IMR-90 (cell line): Measurements from ENCODE around the gene NIBAN1. TPM values are rescaled to one million over a fixed set of nuclear protein-coding genes. Genes with fewer than 3 reads are reported as not detected.

Experiments
- ATAC-seq: fragments of 200-7000 bp; cut with Tn5 transposase; 2 replicates; pipeline ENCODE4 v1.9.1; 2020; ENCODE audit warnings: low read depth, mild to moderate bottlenecking, moderate library complexity
- BruUV-seq: library from RNA; stranded (reverse); fragments of 400-500 nt; replicated peaks from 2 replicates; lab custom pipeline; 2021; lab: Mats Ljungman, UMichigan
- CTCF ChIA-PET: fragments of 300-600 bp; formaldehyde crosslinking; extraction: SDS; loops from one replicate; lab custom pipeline; 2021; ENCODE audit warnings: antibody characterized with exemption; lab: Yijun Ruan, JAX
- POLR2A ChIA-PET: fragments of 300-600 bp; sonication (Branson Sonifier 250); formaldehyde crosslinking; loops from one replicate; lab custom pipeline; 2022; ENCODE audit warnings: antibody characterized with exemption; ENCODE audit not compliant: unreplicated experiment; lab: Charles Lee
- DNase-seq: peaks from one replicate; pipeline ENCODE4 v3.0.0; 2013
- H2AFZ ChIP-seq: replicated peaks from 2 replicates; pipeline ENCODE3; 2013; ENCODE audit warnings: low read length, mild to moderate bottlenecking; ENCODE audit not compliant: poor library complexity
- H2AK5ac ChIP-seq: 2 replicates; pipeline ENCODE4 v1.6.1; 2013; ENCODE audit warnings: low read depth, low read length, inconsistent platforms
- H2AK9ac ChIP-seq: replicated peaks from 2 replicates; pipeline ENCODE3; 2013; ENCODE audit warnings: mild to moderate bottlenecking, low read depth, low read length, moderate library complexity; ENCODE audit not compliant: poor library complexity
- H2BK120ac ChIP-seq: 2 replicates; pipeline ENCODE4 v1.6.1; 2013; ENCODE audit warnings: low read depth, low read length, inconsistent platforms
- H2BK15ac ChIP-seq: 3 replicates; pipeline ENCODE4 v1.6.1; 2013; ENCODE audit warnings: low read depth, low read length, inconsistent platforms
- H2BK20ac ChIP-seq: 2 replicates; pipeline ENCODE4 v1.6.1; 2013; ENCODE audit warnings: low read depth, mild to moderate bottlenecking, inconsistent platforms, low read length, moderate library complexity
- H2BK5ac ChIP-seq: 2 replicates; pipeline ENCODE4 v1.6.1; 2013; ENCODE audit warnings: mild to moderate bottlenecking, low read depth, low read length, inconsistent platforms; ENCODE audit not compliant: poor library complexity, severe bottlenecking
- H3K14ac ChIP-seq: replicated peaks from 2 replicates; pipeline ENCODE4 v1.6.1; 2013; ENCODE audit warnings: low read depth, low read length, inconsistent platforms
- H3K18ac ChIP-seq: 2 replicates; pipeline ENCODE4 v1.6.1; 2013; ENCODE audit warnings: low read depth, low read length, control low read depth
- H3K23ac ChIP-seq: 2 replicates; pipeline ENCODE4 v1.6.1; 2013; ENCODE audit warnings: low read depth, low read length, inconsistent platforms
- H3K27ac ChIP-seq: 2 replicates; pipeline ENCODE4 v1.5.1; 2013; ENCODE audit warnings: mild to moderate bottlenecking, control low read depth, low read length; ENCODE audit not compliant: insufficient read depth
- H3K27me3 ChIP-seq: 2 replicates; pipeline ENCODE4 v1.6.1; 2013; ENCODE audit warnings: low read length; ENCODE audit not compliant: control insufficient read depth, insufficient read depth
- H3K36me3 ChIP-seq: 2 replicates; pipeline ENCODE4 v1.6.1; 2013; ENCODE audit warnings: low read length, mixed read lengths; ENCODE audit not compliant: control insufficient read depth, insufficient read depth
- H3K4ac ChIP-seq: 2 replicates; pipeline ENCODE4 v1.6.1; 2013; ENCODE audit warnings: low read depth, low read length, inconsistent platforms
- H3K4me1 ChIP-seq: 2 replicates; pipeline ENCODE4 v1.6.1; 2013; ENCODE audit warnings: low read length, mixed read lengths; ENCODE audit not compliant: control insufficient read depth, insufficient read depth
- H3K4me2 ChIP-seq: 2 replicates; pipeline ENCODE4 v1.6.1; 2013; ENCODE audit warnings: low read depth, mild to moderate bottlenecking, control low read depth, low read length, moderate library complexity
- H3K4me3 ChIP-seq: 2 replicates; pipeline ENCODE4 v1.5.1; 2013; ENCODE audit warnings: low read depth, mild to moderate bottlenecking, control low read depth, low read length, moderate library complexity; ENCODE audit not compliant: insufficient read depth
- H3K56ac ChIP-seq: 2 replicates; pipeline ENCODE4 v1.6.1; 2013; ENCODE audit warnings: low read length, inconsistent platforms; ENCODE audit not compliant: insufficient read depth; ENCODE audit errors: extremely low read depth
- H3K79me1 ChIP-seq, 2 experiments: 2 replicates each; pipeline ENCODE4 v1.6.1; 2013; ENCODE audit warnings: low read length in 2 of 2, inconsistent platforms in 1 of 2, low read depth in 1 of 2
- H3K9ac ChIP-seq: 2 replicates; pipeline ENCODE4 v1.6.1; 2013; ENCODE audit warnings: low read depth, low read length, control low read depth
- H3K9me1 ChIP-seq: 2 replicates; pipeline ENCODE4 v1.6.1; 2013; ENCODE audit warnings: low read length, inconsistent platforms; ENCODE audit not compliant: insufficient read depth
- H3K9me3 ChIP-seq: 2 replicates; pipeline ENCODE4 v1.6.1; 2013; ENCODE audit warnings: low read length; ENCODE audit not compliant: control insufficient read depth, insufficient read depth
- H4K20me1 ChIP-seq: 2 replicates; pipeline ENCODE4 v1.6.1; 2013; ENCODE audit warnings: low read length, inconsistent platforms; ENCODE audit not compliant: insufficient read depth
- H4K5ac ChIP-seq: 2 replicates; pipeline ENCODE4 v1.6.1; 2013; ENCODE audit warnings: mild to moderate bottlenecking, low read depth, low read length, control low read depth
- H4K8ac ChIP-seq, 2 experiments: 2 replicates each; pipeline ENCODE4 v1.6.1; 2013; ENCODE audit warnings: low read depth in 2 of 2, low read length in 2 of 2, control low read depth in 1 of 2, inconsistent platforms in 1 of 2
- H4K91ac ChIP-seq: 2 replicates; pipeline ENCODE4 v1.6.1; 2013; ENCODE audit warnings: low read depth, low read length, inconsistent platforms; ENCODE audit not compliant: insufficient read depth
- BHLHE40 ChIP-seq: fragments of 150-350 bp; IDR thresholded peaks from 2 replicates; pipeline ENCODE4 v1.6.1; 2016; ENCODE audit warnings: mild to moderate bottlenecking, low read depth, low read length
- CEBPB ChIP-seq: IDR thresholded peaks from 2 replicates; pipeline ENCODE4 v1.6.1; 2012; ENCODE audit warnings: low read depth, low read length, improper control_type of control experiment
- CHD1 ChIP-seq: IDR thresholded peaks from 2 replicates; pipeline ENCODE4 v1.6.1; 2012; ENCODE audit warnings: low read depth, low read length, improper control_type of control experiment
- CTCF ChIP-seq: conservative IDR thresholded peaks from 2 replicates; pipeline ENCODE4 v1.5.1; 2012; ENCODE audit warnings: mild to moderate bottlenecking, low read depth, low read length, improper control_type of control experiment
- ELK1 ChIP-seq: fragments of 150-350 bp; IDR thresholded peaks from 2 replicates; pipeline ENCODE4 v1.6.1; 2016; ENCODE audit warnings: low read depth, mild to moderate bottlenecking, low read length, moderate library complexity, borderline replicate concordance
- MAFK ChIP-seq: IDR thresholded peaks from 2 replicates; pipeline ENCODE4 v1.6.1; 2012; ENCODE audit warnings: low read depth, low read length, improper control_type of control experiment
- MAZ ChIP-seq: IDR thresholded peaks from 2 replicates; pipeline ENCODE4 v1.6.1; 2012; ENCODE audit warnings: low read depth, mild to moderate bottlenecking, low read length, improper control_type of control experiment, moderate library complexity, borderline replicate concordance
- MXI1 ChIP-seq: IDR thresholded peaks from 2 replicates; pipeline ENCODE4 v1.6.1; 2012; ENCODE audit warnings: low read depth, mild to moderate bottlenecking, low read length, moderate library complexity, borderline replicate concordance
- NFE2L2 ChIP-seq: fragments of 150-350 bp; IDR thresholded peaks from 2 replicates; pipeline ENCODE4 v1.6.1; 2016; ENCODE audit warnings: low read depth, mild to moderate bottlenecking, low read length
- POLR2A ChIP-seq: IDR thresholded peaks from 2 replicates; pipeline ENCODE4 v1.6.1; 2012; ENCODE audit warnings: mild to moderate bottlenecking, low read depth, low read length
- RAD21 ChIP-seq: IDR thresholded peaks from 2 replicates; pipeline ENCODE4 v1.6.1; 2012; ENCODE audit warnings: low read length, improper control_type of control experiment
- RCOR1 ChIP-seq: IDR thresholded peaks from 2 replicates; pipeline ENCODE4 v1.6.1; 2012; ENCODE audit warnings: mild to moderate bottlenecking, low read length, improper control_type of control experiment; ENCODE audit not compliant: insufficient replicate concordance
- RFX5 ChIP-seq: IDR thresholded peaks from 2 replicates; pipeline ENCODE4 v1.8.0; 2012; ENCODE audit warnings: low read depth, mild to moderate bottlenecking, low read length, moderate library complexity
- USF2 ChIP-seq: fragments of 150-350 bp; IDR thresholded peaks from 2 replicates; pipeline ENCODE4 v1.6.1; 2017; ENCODE audit warnings: mild to moderate bottlenecking, antibody characterized with exemption, low read length, low read depth
- WGBS, 2 experiments: methylation state at CpG; one replicate each; pipeline versions ENCODE4 v1.1.5 to v1.1.7; 2013; ENCODE audit warnings: missing lambda C conversion rate in 2 of 2; ENCODE audit not compliant: insufficient read length in 1 of 2; ENCODE audit errors: extremely low coverage in 2 of 2; 5-methylcytosine and 5-hydroxymethylcytosine counted together
- dilution Hi-C: fragments of 300-500 bp; cut with HindIII; formaldehyde crosslinking; loops from one replicate; pipeline ENCODE4 v1.14.3; 2018; ENCODE audit warnings: low sequenced_read_pairs; ENCODE audit not compliant: unreplicated experiment
- in situ Hi-C: fragments of 300-500 bp; cut with MboI; formaldehyde crosslinking; loops from 3 replicates; pipeline ENCODE4 v1.14.3; 2019; ENCODE audit warnings: low sequenced_read_pairs, inconsistent platforms, mixed read lengths
- intact Hi-C: fragments of 100-400 bp; cut with micrococcal nuclease; formaldehyde crosslinking; loops from 2 replicates; pipeline ENCODE4 v1.10.0; 2022
- polyA plus RNA-seq, 3 experiments: library from polyadenylated mRNA; depleted of rRNA; stranded (reverse); fragments of >200 nt; gene quantifications; 2 replicates each; pipeline ENCODE4 v1.2.3, GENCODE V29; 2012; ENCODE audit warnings: low replicate concordance in 1 of 3
- total RNA-seq: library from RNA; depleted of rRNA; stranded (reverse); fragments of >200 nt; gene quantifications from 2 replicates; pipeline ENCODE4 v1.2.3, GENCODE V29; 2012

NIBAN1 gene
- total and polyA plus RNA-seq, 2 of the 4 experiments (the other 2 are of a cell fraction): 4.0 to 10.0 TPM

- CTCF ChIA-PET: interaction anchor here (1.1 to 1.8 kb wide), 2 partner anchors 12 to 56 kb away, joined by 3 to 5 read pairs; no protein-coding TSS in a partner anchor
- intact Hi-C loops: no loop called here
- TF ChIP-seq ELK1 (no peak), MAFK (no peak), CEBPB (no peak), NFE2L2 (no peak), RCOR1 (no peak), RFX5 (no peak), RAD21 (no peak), USF2 (no peak), BHLHE40 (no peak), MXI1 (no peak), POLR2A (no peak), CTCF (no peak), MAZ (no peak), CHD1 (no peak)
These were observed 15.6 kb downstream of the NIBAN1 start for GRCh38 chr1:184958554-184959353.

More at GRCh38 chr1:184958554-184959353, 15.6 kb downstream of the NIBAN1 start:
- Histone ChIP-seq H2AFZ (peak overlapping the region; percentile 66), H3K36me3 (no peaks in the 10 kb centered on the region), H2AK9ac (no peak overlapping the region), H4K20me1 (peaks cover 4% of the 10 kb centered on the region; the same call in 1 of the 2 replicates), H3K9ac (peak overlapping the region; percentile 10; the same call in 1 of the 2 replicates), H3K4me1 (peaks cover 6% of the 10 kb centered on the region), H3K9me1 (peaks cover 10% of the 10 kb centered on the region), H4K91ac (peak overlapping the region; percentile 84), H3K23ac (peak overlapping the region; percentile 73), H2BK20ac (peak overlapping the region; percentile 93), H3K14ac (peak overlapping the region; percentile 88), H3K4me2 (peak overlapping the region; percentile 67), H4K8ac (peak overlapping the region; percentile 56 to 85), H3K27ac (peak overlapping the region; percentile 88), H3K27me3 (no peaks in the 10 kb centered on the region), H2BK15ac (peak overlapping the region; percentile 86; the same call in 2 of the 3 replicates), H2BK120ac (peak overlapping the region; percentile 95), H3K9me3 (no peaks in the 10 kb centered on the region), H3K4ac (peak overlapping the region; percentile 77), H2BK5ac (peak overlapping the region; percentile 81), H3K56ac (peak overlapping the region; percentile 73), H3K18ac (peak overlapping the region; percentile 56), H3K4me3 (no peak overlapping the region), H4K5ac (peak overlapping the region; percentile 72), H3K79me1 (peaks cover 15 to 50% of the 10 kb centered on the region in 2 experiments), H2AK5ac (peak overlapping the region; percentile 92)
- in situ Hi-C loops: no loop called here
- DNase-seq: peak; percentile 72
- dilution Hi-C loops: no loop called here
- WGBS, 2 experiments: no CpG with 5 or more reads among the region's 4 CpGs
- ATAC-seq: peak; percentile 74
- BruUV-seq: no TSS peak
- POLR2A ChIA-PET: interaction anchor here (0.7 kb wide), 1 partner anchor 1150 kb away, joined by 11 read pairs; no protein-coding TSS in a partner anchor
